CD14-positive monocyte (primary cell): Measurements from ENCODE around the gene FOLR1. TPM values are rescaled to one million over a fixed set of nuclear protein-coding genes. Genes with fewer than 3 reads are reported as not detected.
"Not testable (repeated sequence)": the region's sequence is repeated elsewhere in the genome, so short reads cannot be mapped to it uniquely, and the experiment has no call there.

Experiments used
- DNase-seq, 3 donors: peaks; one replicate each; pipeline ENCODE4 v3.0.0-alpha.2; 2011 to 2022
- H2AFZ ChIP-seq: 2 replicates; pipeline ENCODE4 v1.6.0; 2012; ENCODE audit warnings: mild to moderate bottlenecking, low read depth, low read length, inconsistent platforms; ENCODE audit not compliant: insufficient read depth, poor library complexity, severe bottlenecking
- H3K27ac ChIP-seq, 2 donors: 1 replicate in 1 of 2; 2 replicates in 1 of 2; pipeline ENCODE4 v1.5.1; 2012 to 2013; ENCODE audit warnings: low read length in 2 of 2, control low read depth in 1 of 2, inconsistent platforms in 1 of 2, low read depth in 1 of 2, mild to moderate bottlenecking in 1 of 2
- H3K27me3 ChIP-seq, 2 donors: one replicate each; pipeline versions ENCODE4 v1.6.0 to v1.6.1; 2011 to 2013; ENCODE audit warnings: low read length in 2 of 2; ENCODE audit not compliant: control insufficient read depth in 2 of 2, insufficient read depth in 2 of 2
- H3K36me3 ChIP-seq, 2 donors: replicated peaks in 1 of 2; 1 replicate in 1 of 2; 2 replicates in 1 of 2; pipeline versions ENCODE4 v1.5.1 to v1.6.1; 2012 to 2013; ENCODE audit warnings: low read length in 2 of 2, control low read depth in 1 of 2, inconsistent platforms in 1 of 2, mild to moderate bottlenecking in 1 of 2; ENCODE audit not compliant: insufficient read depth in 2 of 2, control insufficient read depth in 1 of 2
- H3K4me1 ChIP-seq, 2 donors: 1 replicate in 1 of 2; 2 replicates in 1 of 2; pipeline versions ENCODE4 v1.5.1 to v1.6.1; 2012 to 2013; ENCODE audit warnings: low read length in 2 of 2, control low read depth in 1 of 2, inconsistent platforms in 1 of 2, mild to moderate bottlenecking in 1 of 2, moderate library complexity in 1 of 2; ENCODE audit not compliant: insufficient read depth in 2 of 2, control insufficient read depth in 1 of 2
- H3K4me2 ChIP-seq: replicated peaks from 2 replicates; pipeline ENCODE3; 2012; ENCODE audit warnings: low read length, moderate library complexity, mild to moderate bottlenecking; ENCODE audit not compliant: poor library complexity, severe bottlenecking; ENCODE audit errors: extremely low read depth
- H3K4me3 ChIP-seq, 3 experiments: fragments of 200-600 bp in 1 of 3; sonication (generic) in 1 of 3; replicated peaks in 1 of 3; 1 replicate in 2 of 3; 2 replicates in 1 of 3; pipeline ENCODE4 v1.5.1; 2011 to 2013; ENCODE audit warnings: low read length in 3 of 3, mild to moderate bottlenecking in 3 of 3, control low read depth in 2 of 3, low read depth in 2 of 3, inconsistent platforms in 1 of 3, moderate library complexity in 1 of 3
- H3K79me2 ChIP-seq: 2 replicates; pipeline ENCODE4 v1.6.0; 2012; ENCODE audit warnings: mild to moderate bottlenecking, control low read depth, inconsistent platforms, low read length, moderate library complexity; ENCODE audit not compliant: insufficient read depth
- H3K9ac ChIP-seq: 2 replicates; pipeline ENCODE4 v1.6.0; 2017; ENCODE audit warnings: low read length, mild to moderate bottlenecking; ENCODE audit not compliant: insufficient read depth, poor library complexity, severe bottlenecking
- H3K9me3 ChIP-seq, 2 donors: replicated peaks in 1 of 2; 1 replicate in 1 of 2; 2 replicates in 1 of 2; pipeline versions ENCODE4 v1.5.1 to v1.6.1; 2012 to 2013; ENCODE audit warnings: low read length in 2 of 2, control low read depth in 1 of 2; ENCODE audit not compliant: control insufficient read depth in 1 of 2, insufficient read depth in 1 of 2
- H4K20me1 ChIP-seq: 2 replicates; pipeline ENCODE4 v1.6.0; 2012; ENCODE audit warnings: mild to moderate bottlenecking, low read length, control low read depth, moderate library complexity; ENCODE audit not compliant: insufficient read depth
- H3K27ac Mint-ChIP-seq, 7 donors: one replicate each; pipeline ENCODE4 v1.8.0; 2020; ENCODE audit warnings: mild to moderate bottlenecking in 7 of 7, mixed read lengths in 7 of 7, moderate library complexity in 6 of 7, inconsistent platforms in 2 of 7
- H3K27me3 Mint-ChIP-seq, 3 donors: one replicate each; pipeline ENCODE4 v1.8.0; 2021 to 2022; ENCODE audit warnings: low read depth in 3 of 3, mild to moderate bottlenecking in 3 of 3, mixed read lengths in 3 of 3, moderate library complexity in 3 of 3, inconsistent platforms in 1 of 3
- H3K36me3 Mint-ChIP-seq, 2 donors: one replicate each; pipeline ENCODE4 v1.8.0; 2020; ENCODE audit warnings: mixed read lengths in 2 of 2, inconsistent platforms in 1 of 2, mild to moderate bottlenecking in 1 of 2
- H3K4me1 Mint-ChIP-seq: one replicate; pipeline ENCODE4 v1.8.0; 2020; ENCODE audit warnings: mild to moderate bottlenecking, mixed read lengths
- H3K4me3 Mint-ChIP-seq, 2 donors: one replicate each; pipeline ENCODE4 v1.8.0; 2020; ENCODE audit warnings: mild to moderate bottlenecking in 2 of 2, mixed read lengths in 2 of 2, moderate library complexity in 1 of 2
- H3K9me3 Mint-ChIP-seq, 7 donors: one replicate each; pipeline ENCODE4 v1.8.0; 2020 to 2022; ENCODE audit warnings: mixed read lengths in 7 of 7, mild to moderate bottlenecking in 6 of 7, moderate library complexity in 6 of 7, inconsistent platforms in 2 of 7
- CTCF ChIP-seq: fragments of 200-600 bp; IDR thresholded peaks from one replicate; pipeline ENCODE4 v1.8.0; 2022; ENCODE audit warnings: antibody characterized with exemption, mild to moderate bottlenecking
- WGBS: methylation state at CpG from one replicate; pipeline ENCODE4 v1.1.5; 2013; ENCODE audit warnings: missing lambda C conversion rate; ENCODE audit not compliant: insufficient coverage; 5-methylcytosine and 5-hydroxymethylcytosine counted together
- intact Hi-C, 2 donors: fragments of 100-400 bp; cut with micrococcal nuclease; formaldehyde crosslinking; loops; one replicate each; pipeline versions ENCODE4 v1.15.0 to v1.15.1; 2023
- polyA plus RNA-seq, 3 donors: library from polyadenylated mRNA; depleted of rRNA in 1 of 3; unstranded in 2 of 3; stranded (reverse) in 1 of 3; fragments of 300-500 nt in 2 of 3; fragments of >200 nt in 1 of 3; fragmentation: Illumina TruSeq in 2 of 3; gene quantifications; 1 replicate in 2 of 3; 2 replicates in 1 of 3; pipeline ENCODE4 v1.2.3, GENCODE V29; 2012 to 2021

FOLR1 gene
- polyA plus RNA-seq, 3 donors, result not detected

- H3K27ac Mint-ChIP-seq, result peak overlapping the region; percentile 44 to 88 (median 67)
- intact Hi-C loops, result no loop called here
- DNase-seq, result peak in 2 of 3 donors; percentile 16 to 27
Measured at GRCh38 chr11:72204886-72205285, 12.9 kb downstream of the FOLR1 start.

GRCh38 chr11:72206794-72207193, 14.9 kb downstream of the FOLR1 start:
- intact Hi-C loops, H4K20me1 ChIP-seq, H3K9me3 Mint-ChIP-seq, H2AFZ ChIP-seq, H3K36me3 Mint-ChIP-seq, H3K27ac ChIP-seq, H3K4me2 ChIP-seq, H3K4me3 ChIP-seq, H3K9ac ChIP-seq, H3K27me3 Mint-ChIP-seq, H3K79me2 ChIP-seq, H3K36me3 ChIP-seq, H3K9me3 ChIP-seq, H3K27me3 ChIP-seq, H3K4me3 Mint-ChIP-seq, DNase-seq: not testable (repeated sequence)
- Mint-ChIP-seq H3K27ac (peak overlapping the region in 2 of 7 donors; percentile 19 to 50), H3K4me1 (peaks cover 53% of the 10 kb centered on the region)
- WGBS, result 100% methylated on average over 1 of the region's 2 CpGs
- peaks cover 52 to 54% of the 10 kb centered on the region in 2 donors for H3K4me1 ChIP-seq

More at GRCh38 chr11:72204886-72205285, 12.9 kb downstream of the FOLR1 start:
- Histone ChIP-seq H3K4me3 (no peak overlapping the region), H3K79me2 (no peaks in the 10 kb centered on the region), H2AFZ (no peak overlapping the region), H4K20me1 (no peaks in the 10 kb centered on the region), H3K4me1 (peaks cover 52 to 54% of the 10 kb centered on the region in 2 donors), H3K9ac (no peak overlapping the region), H3K4me2 (peak overlapping the region; percentile 22), H3K36me3 (no peaks in the 10 kb centered on the region), H3K27ac (peak overlapping the region; percentile 47 to 64), H3K9me3 (no peaks in the 10 kb centered on the region), H3K27me3 (no peaks in the 10 kb centered on the region)
- Mint-ChIP-seq H3K9me3 (peaks cover 0 to 4% (median 2%) of the 10 kb centered on the region in 7 donors), H3K27me3 (peaks cover 0 to 3% (median 0%) of the 10 kb centered on the region in 3 donors), H3K4me3 (no peak overlapping the region), H3K36me3 (no peaks in the 10 kb centered on the region), H3K4me1 (peaks cover 53% of the 10 kb centered on the region)
- TF ChIP-seq CTCF, result no peak
